ENCODE measurements around the gene TM2D3.
A peak's percentile ranks its signal among the peaks of the same experiment; 100 is the strongest.
"Not testable (repeated sequence)": the region's sequence is repeated elsewhere in the genome, so short reads cannot be mapped to it uniquely, and the experiment has no call there.

Gene TM2D3

DNA sequence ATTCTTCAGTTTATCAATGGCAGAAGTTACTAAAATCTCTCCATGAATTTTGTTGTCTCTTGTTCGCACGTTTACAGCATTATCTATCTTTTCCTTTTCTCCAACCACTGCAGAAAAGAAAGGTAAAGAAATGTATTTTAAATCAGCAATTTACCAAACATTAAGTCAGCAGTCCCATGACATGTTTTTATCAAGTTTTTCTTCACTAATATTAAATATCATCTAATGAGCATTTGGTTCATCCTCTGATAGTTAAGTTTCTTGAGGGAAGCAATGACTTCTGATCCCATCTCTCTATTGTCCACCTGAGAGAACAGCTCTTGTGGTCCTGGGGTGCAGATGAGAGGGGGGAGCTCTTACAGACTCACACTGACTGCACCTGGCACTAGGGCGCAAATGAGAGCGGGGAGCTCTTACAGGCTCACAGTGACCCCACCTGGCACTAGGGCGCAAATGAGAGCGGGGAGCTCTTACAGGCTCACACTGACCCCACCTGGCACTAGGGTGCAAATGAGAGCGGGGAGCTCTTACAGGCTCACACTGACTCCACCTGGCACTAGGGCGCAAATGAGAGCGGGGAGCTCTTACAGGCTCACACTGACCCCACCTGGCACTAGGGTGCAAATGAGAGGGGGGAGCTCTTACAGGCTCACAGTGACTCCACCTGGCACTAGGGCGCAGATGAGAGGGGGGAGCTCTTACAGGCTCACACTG lies 2.6 kb upstream of the TM2D3 start:
- H3K27me3 ChIP-seq (ENCODE audit: control insufficient read depth, insufficient read depth, low read length); H3K4me3 ChIP-seq (ENCODE audit: low read length); H3K4me2 ChIP-seq (ENCODE audit: low read length); H3K9ac ChIP-seq (ENCODE audit: low read depth, low read length); H3K9me3 ChIP-seq (replicated peaks; ENCODE audit: low read length); H3K36me3 ChIP-seq (ENCODE audit: insufficient read depth, low read length): not testable (repeated sequence)
- H3K4me1 ChIP-seq (ENCODE audit: control insufficient read depth, insufficient read depth, low read length) = peaks cover 23% of the 10 kb centered on the region

DNA sequence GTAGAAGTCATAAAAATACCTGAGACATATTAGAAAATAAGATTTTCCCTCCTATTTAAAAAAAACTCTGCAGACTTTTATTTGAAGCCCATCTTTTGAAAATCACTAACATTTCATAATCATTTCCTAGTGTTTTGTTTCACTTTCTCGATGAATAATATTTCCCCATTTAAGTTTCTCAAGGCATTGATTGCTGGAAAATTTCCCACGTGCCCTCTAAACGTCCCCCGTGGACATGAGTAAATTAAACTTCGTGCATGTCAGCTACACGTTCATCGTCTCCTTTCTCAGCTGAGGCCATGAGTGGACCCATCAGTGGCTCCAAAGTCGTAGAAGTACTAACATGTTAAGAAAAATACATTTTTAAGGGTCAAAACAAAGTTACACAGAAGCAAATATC lies 2.0 kb upstream of the TM2D3 start:
- Histone ChIP-seq H3K27me3 (ENCODE audit: control insufficient read depth, insufficient read depth, low read length) (no peaks in the 10 kb centered on the region), H3K4me1 (ENCODE audit: control insufficient read depth, insufficient read depth, low read length) (peaks cover 28% of the 10 kb centered on the region), H3K9me3 (replicated peaks; ENCODE audit: low read length) (no peaks in the 10 kb centered on the region), H3K9ac (ENCODE audit: low read depth, low read length) (no peak overlapping the region), H3K36me3 (ENCODE audit: insufficient read depth, low read length) (peaks cover 14% of the 10 kb centered on the region), H3K4me2 (ENCODE audit: low read length) (no peak overlapping the region), H3K4me3 (ENCODE audit: low read length) (no peak overlapping the region)

DNA sequence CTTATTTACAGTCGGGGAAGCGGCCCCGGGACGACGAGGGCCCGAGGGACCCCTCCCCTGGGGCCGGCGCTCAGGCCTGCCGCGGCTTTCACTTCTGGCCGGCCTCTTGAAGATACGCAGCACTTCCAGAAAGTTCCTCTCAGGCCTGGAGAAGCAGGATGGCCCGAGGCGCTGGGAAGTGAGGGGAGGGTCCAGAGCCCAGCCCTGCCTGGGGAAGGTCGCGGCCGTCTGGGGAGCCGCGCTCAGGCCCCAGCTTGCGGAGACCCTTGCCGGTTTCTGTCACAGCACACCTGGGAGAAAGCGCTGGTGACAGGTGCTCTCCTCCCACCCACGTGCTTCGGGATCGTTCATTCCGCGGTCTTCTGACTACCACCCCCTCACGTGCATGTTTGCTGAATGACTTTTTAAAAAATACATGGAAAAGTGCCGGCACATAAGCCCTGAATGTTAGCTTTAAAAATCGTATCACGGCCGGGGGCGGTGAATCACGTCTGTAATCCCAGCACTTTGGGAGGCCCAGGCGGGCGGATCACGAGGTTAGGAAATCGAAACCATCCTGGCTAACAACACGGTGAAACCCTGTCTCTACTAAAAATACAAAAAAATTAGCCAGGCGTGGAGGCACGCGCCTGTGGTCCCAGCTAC lies 727 bp upstream of the TM2D3 start:
- peaks cover 20% of the 10 kb centered on the region for H3K36me3 ChIP-seq (ENCODE audit: insufficient read depth, low read length)
- H3K4me2 ChIP-seq (ENCODE audit: low read length) = peak overlapping the region; percentile 98
- H3K4me3 ChIP-seq (ENCODE audit: low read length) = peak overlapping the region; percentile 96
- H3K9me3 ChIP-seq (replicated peaks; ENCODE audit: low read length) = no peaks in the 10 kb centered on the region
- H3K9ac ChIP-seq (ENCODE audit: low read depth, low read length) = peak overlapping the region; percentile 98
- peaks cover 28% of the 10 kb centered on the region for H3K4me1 ChIP-seq (ENCODE audit: control insufficient read depth, insufficient read depth, low read length)
- H3K27me3 ChIP-seq (ENCODE audit: control insufficient read depth, insufficient read depth, low read length) = no peaks in the 10 kb centered on the region

DNA sequence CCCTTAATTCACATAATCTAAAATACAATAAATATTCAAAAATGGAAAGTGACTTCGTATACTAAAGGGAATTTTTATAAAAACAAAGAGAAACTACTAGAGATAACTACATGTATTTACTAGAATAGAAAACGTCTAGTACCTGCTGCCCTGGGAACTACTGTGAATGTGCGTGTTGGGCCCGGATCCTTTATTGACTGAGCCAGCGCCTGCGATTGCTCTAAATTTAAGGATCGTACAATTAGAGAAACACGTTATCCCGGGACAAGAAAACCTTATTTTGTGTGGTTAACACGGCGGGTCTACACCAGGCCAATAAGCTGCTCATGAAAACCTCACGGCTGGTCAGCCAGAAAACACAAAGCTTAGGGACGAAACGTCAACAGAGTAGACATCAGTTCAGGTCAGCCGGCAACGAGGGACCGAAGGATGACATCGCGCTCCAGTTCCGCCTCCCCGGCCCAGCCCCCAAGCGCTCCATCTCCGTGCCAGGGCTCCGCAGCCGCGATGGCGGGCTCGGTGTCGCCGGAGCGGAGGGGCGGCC lies 555 bp downstream of the TM2D3 start:
- Histone ChIP-seq H3K9ac (ENCODE audit: low read depth, low read length) (peak overlapping the region; percentile 98), H3K36me3 (ENCODE audit: insufficient read depth, low read length) (peaks cover 18% of the 10 kb centered on the region), H3K4me2 (ENCODE audit: low read length) (peak overlapping the region; percentile 98), H3K9me3 (replicated peaks; ENCODE audit: low read length) (no peaks in the 10 kb centered on the region), H3K4me3 (ENCODE audit: low read length) (peak overlapping the region; percentile 96), H3K27me3 (ENCODE audit: control insufficient read depth, insufficient read depth, low read length) (no peaks in the 10 kb centered on the region), H3K4me1 (ENCODE audit: control insufficient read depth, insufficient read depth, low read length) (peaks cover 36% of the 10 kb centered on the region)

DNA sequence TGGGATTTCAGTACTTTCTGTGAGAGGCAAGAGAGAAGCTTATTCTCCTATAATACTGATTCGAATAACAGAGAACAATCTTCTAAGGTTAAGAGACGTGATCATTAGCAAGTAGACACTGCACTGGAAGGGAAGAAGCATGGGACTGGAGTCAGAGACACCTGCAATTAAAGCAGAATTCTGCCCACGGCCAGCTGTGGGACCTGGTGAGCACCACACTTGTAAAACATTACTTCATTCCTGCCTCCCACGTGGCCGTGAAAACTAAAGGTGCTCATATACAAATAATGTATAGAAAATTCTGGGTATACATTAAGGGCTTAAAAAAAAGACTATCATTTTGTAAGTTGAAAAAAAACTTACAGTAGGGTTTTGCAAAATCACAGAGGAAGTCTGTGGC lies 2.0 kb downstream of the TM2D3 start:
- no peaks in the 10 kb centered on the region for H3K9me3 ChIP-seq (replicated peaks; ENCODE audit: low read length)
- H3K4me3 ChIP-seq (ENCODE audit: low read length) = peak overlapping the region; percentile 15
- H3K36me3 ChIP-seq (ENCODE audit: insufficient read depth, low read length) = peaks cover 31% of the 10 kb centered on the region
- peak overlapping the region; percentile 98 for H3K4me2 ChIP-seq (ENCODE audit: low read length)
- no peaks in the 10 kb centered on the region for H3K27me3 ChIP-seq (ENCODE audit: control insufficient read depth, insufficient read depth, low read length)
- peaks cover 39% of the 10 kb centered on the region for H3K4me1 ChIP-seq (ENCODE audit: control insufficient read depth, insufficient read depth, low read length)
- H3K9ac ChIP-seq (ENCODE audit: low read depth, low read length) = peak overlapping the region; percentile 98

DNA sequence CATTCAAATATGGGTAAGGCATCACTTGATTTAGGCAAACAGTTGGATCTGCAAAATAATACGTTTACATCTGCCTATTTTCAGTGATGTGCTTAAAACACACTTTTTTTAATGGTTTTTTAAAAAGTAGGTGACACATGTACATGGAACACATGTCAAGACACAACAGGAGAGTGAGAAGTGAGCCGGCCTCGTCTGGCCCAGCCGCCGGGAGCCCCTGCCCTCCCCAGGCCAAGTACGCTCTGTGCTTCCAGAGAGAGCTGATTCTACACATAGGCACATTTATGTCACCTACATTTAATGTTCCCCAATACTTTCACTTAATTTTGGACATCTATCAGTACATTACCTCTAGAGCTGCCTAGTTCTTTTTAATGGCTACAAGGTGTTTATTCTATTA lies 3.8 kb downstream of the TM2D3 start:
- Histone ChIP-seq H3K4me2 (ENCODE audit: low read length) (no peak overlapping the region), H3K36me3 (ENCODE audit: insufficient read depth, low read length) (peaks cover 48% of the 10 kb centered on the region), H3K27me3 (ENCODE audit: control insufficient read depth, insufficient read depth, low read length) (no peaks in the 10 kb centered on the region)

DNA sequence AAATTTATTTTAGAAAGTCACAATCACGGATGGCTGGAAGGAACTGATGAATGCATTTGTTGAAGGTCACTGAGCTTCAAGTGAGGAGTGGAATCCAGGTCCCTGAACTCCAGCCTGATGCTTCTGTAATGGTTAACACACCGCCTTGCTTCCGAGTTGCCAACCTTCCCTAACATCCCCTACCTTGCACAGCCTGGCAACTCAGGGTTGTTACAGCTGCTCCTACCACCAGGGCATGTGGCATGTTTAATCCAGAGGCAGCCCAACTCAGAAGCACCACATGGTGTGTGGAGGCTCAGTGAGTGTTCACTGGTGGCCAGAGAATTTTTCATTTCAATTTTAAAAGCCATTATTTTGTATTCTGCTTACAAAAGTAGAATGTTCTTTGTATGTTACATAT lies 4.9 kb downstream of the TM2D3 start:
- Histone ChIP-seq H3K9ac (ENCODE audit: low read depth, low read length) (peak overlapping the region; percentile 4), H3K36me3 (ENCODE audit: insufficient read depth, low read length) (peaks cover 56% of the 10 kb centered on the region)

More for the DNA sequence above, 3.8 kb downstream of the TM2D3 start:
- Histone ChIP-seq H3K9ac (ENCODE audit: low read depth, low read length) (no peak overlapping the region), H3K4me3 (ENCODE audit: low read length) (no peak overlapping the region), H3K4me1 (ENCODE audit: control insufficient read depth, insufficient read depth, low read length) (peaks cover 34% of the 10 kb centered on the region), H3K9me3 (replicated peaks; ENCODE audit: low read length) (no peaks in the 10 kb centered on the region)

DNA sequence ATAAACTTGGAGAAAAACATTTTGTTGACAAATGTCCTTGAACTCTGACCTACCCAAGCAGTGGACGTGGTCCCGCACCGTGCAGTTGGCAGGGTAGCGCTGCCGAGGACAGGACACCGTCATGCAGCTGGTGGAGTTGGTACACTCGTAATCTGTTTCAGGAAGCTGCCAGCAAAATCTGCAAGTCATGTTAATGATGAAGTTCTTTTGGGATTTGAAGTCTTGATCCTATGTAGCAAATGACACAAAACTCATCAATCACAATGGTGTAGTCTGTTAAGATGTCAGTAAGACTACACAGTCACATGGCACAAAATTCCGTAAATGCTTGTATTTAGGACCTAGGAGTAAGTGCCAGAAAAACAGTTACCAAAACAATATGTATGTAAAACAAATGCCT lies 5.5 kb downstream of the TM2D3 start:
- Histone ChIP-seq H3K36me3 (ENCODE audit: insufficient read depth, low read length) (peaks cover 56% of the 10 kb centered on the region), H3K9ac (ENCODE audit: low read depth, low read length) (no peak overlapping the region), H3K4me2 (ENCODE audit: low read length) (no peak overlapping the region), H3K9me3 (replicated peaks; ENCODE audit: low read length) (no peaks in the 10 kb centered on the region), H3K27me3 (ENCODE audit: control insufficient read depth, insufficient read depth, low read length) (no peaks in the 10 kb centered on the region), H3K4me1 (ENCODE audit: control insufficient read depth, insufficient read depth, low read length) (peaks cover 33% of the 10 kb centered on the region), H3K4me3 (ENCODE audit: low read length) (no peak overlapping the region)

More for the DNA sequence above, 4.9 kb downstream of the TM2D3 start:
- no peak overlapping the region for H3K4me2 ChIP-seq (ENCODE audit: low read length)
- H3K4me3 ChIP-seq (ENCODE audit: low read length) = no peak overlapping the region
- H3K9me3 ChIP-seq (replicated peaks; ENCODE audit: low read length) = no peaks in the 10 kb centered on the region
- H3K27me3 ChIP-seq (ENCODE audit: control insufficient read depth, insufficient read depth, low read length) = no peaks in the 10 kb centered on the region
- H3K4me1 ChIP-seq (ENCODE audit: control insufficient read depth, insufficient read depth, low read length) = peaks cover 29% of the 10 kb centered on the region

DNA sequence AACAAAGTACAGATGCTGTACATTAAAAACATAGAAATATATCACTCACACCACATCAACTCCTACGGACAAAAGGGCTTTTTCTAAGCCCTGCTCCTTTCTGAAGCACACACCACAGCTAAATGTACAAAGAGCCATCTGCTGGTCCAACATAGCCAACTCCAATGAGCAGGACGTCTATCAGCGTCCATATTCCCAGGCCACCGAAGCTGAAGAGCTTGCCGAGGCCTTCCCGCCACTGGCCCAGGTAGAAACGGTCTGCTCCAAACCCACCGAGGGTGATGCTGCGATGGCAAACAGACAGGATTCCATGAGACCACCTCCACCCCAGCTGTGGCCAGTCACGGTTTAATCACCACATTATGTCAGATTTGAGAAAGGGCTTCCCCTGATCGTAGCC lies 9.8 kb downstream of the TM2D3 start:
- Histone ChIP-seq H3K4me1 (ENCODE audit: control insufficient read depth, insufficient read depth, low read length) (peaks cover 17% of the 10 kb centered on the region), H3K4me2 (ENCODE audit: low read length) (no peak overlapping the region), H3K36me3 (ENCODE audit: insufficient read depth, low read length) (peaks cover 61% of the 10 kb centered on the region), H3K4me3 (ENCODE audit: low read length) (no peak overlapping the region), H3K27me3 (ENCODE audit: control insufficient read depth, insufficient read depth, low read length) (no peaks in the 10 kb centered on the region), H3K9ac (ENCODE audit: low read depth, low read length) (peak overlapping the region; percentile 12), H3K9me3 (replicated peaks; ENCODE audit: low read length) (no peaks in the 10 kb centered on the region)

DNA sequence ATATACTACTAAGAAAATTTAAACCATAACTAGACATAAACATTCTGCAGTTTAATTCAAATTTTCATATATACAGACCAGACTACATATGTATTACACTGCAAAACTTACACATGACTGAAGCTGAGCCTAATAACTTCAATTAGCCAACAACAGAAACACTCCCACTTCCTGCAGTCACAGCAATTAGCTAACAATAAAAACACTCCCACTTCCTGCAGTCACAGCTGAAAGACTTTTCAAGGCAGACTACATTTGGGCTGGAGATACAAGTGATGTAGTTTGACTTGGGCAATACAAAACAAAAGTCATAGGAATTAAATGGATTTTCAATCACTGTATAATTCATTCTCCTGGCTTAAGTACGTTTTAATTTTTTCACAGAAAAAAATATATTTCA lies 10.3 kb downstream of the TM2D3 start:
- no peak overlapping the region for H3K4me3 ChIP-seq (ENCODE audit: low read length)

DNA sequence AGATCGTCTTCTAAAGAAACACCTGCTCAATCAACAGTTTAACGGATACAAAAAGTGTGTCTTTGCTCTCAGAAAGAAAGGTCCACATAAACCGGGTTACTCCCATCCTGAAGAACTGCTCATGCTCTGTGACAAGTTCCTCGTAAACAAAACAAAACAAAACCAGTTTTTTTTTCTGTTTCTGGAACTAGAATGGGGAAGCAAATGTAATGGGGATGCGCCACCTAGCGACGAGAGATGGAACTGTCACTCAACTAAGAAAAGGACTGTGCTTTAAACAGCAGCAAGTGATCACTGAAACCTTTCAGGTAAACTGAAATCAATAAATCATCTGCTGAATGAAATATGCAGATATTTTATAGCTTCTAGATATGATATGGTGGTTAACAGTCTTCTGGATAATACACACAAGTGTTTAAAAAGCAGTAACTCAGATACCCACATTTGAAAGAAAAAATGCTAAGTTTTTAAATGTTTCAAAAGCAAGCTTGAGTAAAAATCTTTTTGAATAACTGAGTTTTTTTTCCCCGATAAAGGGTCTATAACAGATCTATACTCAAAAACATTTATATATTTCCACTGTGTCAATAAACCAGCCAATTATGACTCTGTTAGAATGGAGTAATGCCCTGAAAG lies 10.9 kb downstream of the TM2D3 start:
- Histone ChIP-seq H3K4me3 (ENCODE audit: low read length) (no peak overlapping the region), H3K9ac (ENCODE audit: low read depth, low read length) (no peak overlapping the region), H3K36me3 (ENCODE audit: insufficient read depth, low read length) (peaks cover 57% of the 10 kb centered on the region), H3K4me1 (ENCODE audit: control insufficient read depth, insufficient read depth, low read length) (peaks cover 8% of the 10 kb centered on the region), H3K9me3 (replicated peaks; ENCODE audit: low read length) (no peaks in the 10 kb centered on the region), H3K27me3 (ENCODE audit: control insufficient read depth, insufficient read depth, low read length) (no peaks in the 10 kb centered on the region), H3K4me2 (ENCODE audit: low read length) (peak overlapping the region; percentile 37)

More for the DNA sequence above, 10.3 kb downstream of the TM2D3 start:
- Histone ChIP-seq H3K4me2 (ENCODE audit: low read length) (no peak overlapping the region), H3K36me3 (ENCODE audit: insufficient read depth, low read length) (peaks cover 61% of the 10 kb centered on the region), H3K27me3 (ENCODE audit: control insufficient read depth, insufficient read depth, low read length) (no peaks in the 10 kb centered on the region), H3K4me1 (ENCODE audit: control insufficient read depth, insufficient read depth, low read length) (peaks cover 12% of the 10 kb centered on the region), H3K9ac (ENCODE audit: low read depth, low read length) (no peak overlapping the region), H3K9me3 (replicated peaks; ENCODE audit: low read length) (no peaks in the 10 kb centered on the region)
